HG03469 (cell line): Measurements from ENCODE around the gene NRP1.
"Not testable (repeated sequence)": the region's sequence is repeated elsewhere in the genome, so short reads cannot be mapped to it uniquely, and the experiment has no call there.

Source experiments
- ATAC-seq: cut with Tn5 transposase; IDR thresholded peaks from one replicate; pipeline ENCODE4 v1.9.1; 2021; ENCODE audit warnings: mild to moderate bottlenecking, moderate library complexity, moderate number of reproducible peaks; ENCODE audit not compliant: unreplicated experiment

Gene NRP1

GRCh38 chr10:33334153-33334804 is at the start of gene NRP1:
Gene NRP1, minus strand, starts transcription at chr10:33334667. Its CDS starts 285 bp downstream, at chr10:33334382.
- ATAC-seq: no peak

GRCh38 chr10:33384201-33384600 is 49.7 kb upstream of the NRP1 start:
- not testable (repeated sequence) for ATAC-seq

DNA sequence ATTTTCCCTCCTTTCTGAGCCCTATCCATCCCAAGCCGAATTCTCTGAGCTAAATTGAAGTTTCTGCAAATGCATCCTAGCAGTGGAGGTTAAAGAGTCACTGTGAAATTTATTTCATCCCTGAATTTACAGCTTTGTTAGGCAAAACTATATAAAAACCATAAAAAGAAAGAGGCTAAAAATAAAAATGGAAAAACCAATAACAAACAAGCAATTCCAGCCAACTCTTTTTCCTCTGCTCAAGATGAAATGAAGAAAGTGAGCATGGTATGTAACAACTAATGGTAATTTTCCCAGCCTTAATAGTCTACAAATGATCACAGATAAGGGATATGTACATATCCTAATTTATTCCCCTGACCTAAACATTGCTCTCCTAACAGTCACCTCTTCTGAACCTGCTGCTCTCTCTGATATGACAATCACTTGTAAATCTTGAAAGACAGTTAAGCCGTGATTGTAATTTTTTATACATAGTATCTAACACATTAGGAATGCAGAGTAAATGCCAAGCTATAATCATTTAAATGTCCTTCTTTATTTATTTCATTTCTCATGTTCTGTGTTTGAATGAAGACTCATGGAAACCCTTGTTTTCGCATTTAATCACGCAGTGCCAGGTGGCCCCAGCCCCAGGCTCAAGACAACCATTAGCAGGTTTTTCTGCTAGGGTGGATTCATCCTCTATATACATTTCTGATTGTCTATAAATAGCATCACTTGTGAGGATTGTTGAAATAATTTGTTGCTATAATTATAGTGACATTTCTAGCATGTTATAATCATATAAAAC is 48.6 kb upstream of the NRP1 start:
- no peak for ATAC-seq

DNA sequence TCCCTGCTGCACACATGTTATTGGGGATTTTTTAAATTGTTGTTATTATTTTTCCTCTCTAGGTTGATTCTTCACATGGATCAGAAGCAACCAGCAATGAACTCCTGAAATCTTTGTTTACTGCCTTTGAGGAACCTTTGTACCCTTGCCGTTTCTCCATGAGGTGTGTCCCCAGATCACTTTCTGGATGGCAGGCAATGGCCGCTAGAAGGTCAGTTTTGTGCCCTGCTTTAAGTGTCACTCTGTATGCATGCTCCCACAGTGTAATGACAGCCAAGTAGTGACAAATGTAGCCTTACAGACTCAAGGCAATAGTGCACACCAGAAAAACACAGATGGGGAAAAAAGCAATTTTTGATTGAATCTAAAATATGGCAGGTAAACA is 47.7 kb upstream of the NRP1 start:
- ATAC-seq: no peak

- no peak for ATAC-seq
Measured at GRCh38 chr10:33381451-33382215, 47.2 kb upstream of the NRP1 start.

GRCh38 chr10:33377658-33378025 is 43.2 kb upstream of the NRP1 start:
- ATAC-seq: no peak

GRCh38 chr10:33376976-33377657 is 42.6 kb upstream of the NRP1 start:
- no peak for ATAC-seq

DNA sequence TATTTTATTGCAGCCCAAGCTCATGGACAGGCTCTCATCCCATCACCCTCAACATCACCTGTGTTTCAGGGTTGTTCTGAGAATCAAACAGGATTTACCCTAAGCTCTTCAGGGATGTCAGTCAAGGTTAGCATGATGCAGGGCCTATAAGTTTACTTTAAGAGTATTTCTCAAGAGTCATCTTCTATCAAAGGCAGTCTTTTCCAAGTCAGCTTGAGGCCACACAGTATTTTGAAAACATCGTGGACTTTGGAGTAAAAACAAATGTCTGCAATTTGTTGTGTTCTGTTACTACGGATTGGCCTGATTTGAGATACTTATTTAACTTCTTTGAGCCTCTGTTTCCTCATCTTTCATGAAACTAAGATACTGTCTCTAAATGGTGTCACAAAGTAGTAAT is 42.0 kb upstream of the NRP1 start:
- ATAC-seq: no peak

GRCh38 chr10:33373263-33373662 is 38.8 kb upstream of the NRP1 start:
- ATAC-seq: no peak

- no peak for ATAC-seq
Measured at GRCh38 chr10:33371234-33371633, 36.8 kb upstream of the NRP1 start.

- no peak for ATAC-seq
Measured at GRCh38 chr10:33370434-33370930, 36.0 kb upstream of the NRP1 start.

GRCh38 chr10:33368086-33368485 is 33.6 kb upstream of the NRP1 start:
- no peak for ATAC-seq

- no peak for ATAC-seq
Measured at GRCh38 chr10:33365871-33366411, 31.5 kb upstream of the NRP1 start.

- ATAC-seq: no peak
Measured at GRCh38 chr10:33365301-33365700, 30.8 kb upstream of the NRP1 start.

- no peak for ATAC-seq
Measured at GRCh38 chr10:33363106-33363505, 28.6 kb upstream of the NRP1 start.

DNA sequence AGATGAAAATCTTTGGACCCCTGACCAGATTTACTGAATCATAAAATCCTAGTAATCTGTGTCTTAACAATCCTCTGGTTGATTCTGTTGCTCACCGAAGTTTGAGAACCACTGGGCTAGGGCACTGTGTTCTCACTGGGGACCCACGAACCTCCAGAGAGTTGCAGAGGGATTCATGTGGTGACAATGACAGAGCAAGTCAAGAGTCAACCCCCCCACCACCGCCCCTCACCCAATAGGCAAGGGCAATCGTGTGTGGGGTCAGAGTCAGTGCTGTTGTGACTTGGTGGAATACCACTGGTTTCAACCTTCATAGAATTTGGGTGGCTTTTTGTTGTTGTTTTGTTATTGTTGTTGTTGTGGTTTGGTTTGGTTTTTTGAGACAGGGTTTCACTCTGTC is 23.5 kb upstream of the NRP1 start:
- no peak for ATAC-seq

- no peak for ATAC-seq
Measured at GRCh38 chr10:33355274-33355673, 20.8 kb upstream of the NRP1 start.

DNA sequence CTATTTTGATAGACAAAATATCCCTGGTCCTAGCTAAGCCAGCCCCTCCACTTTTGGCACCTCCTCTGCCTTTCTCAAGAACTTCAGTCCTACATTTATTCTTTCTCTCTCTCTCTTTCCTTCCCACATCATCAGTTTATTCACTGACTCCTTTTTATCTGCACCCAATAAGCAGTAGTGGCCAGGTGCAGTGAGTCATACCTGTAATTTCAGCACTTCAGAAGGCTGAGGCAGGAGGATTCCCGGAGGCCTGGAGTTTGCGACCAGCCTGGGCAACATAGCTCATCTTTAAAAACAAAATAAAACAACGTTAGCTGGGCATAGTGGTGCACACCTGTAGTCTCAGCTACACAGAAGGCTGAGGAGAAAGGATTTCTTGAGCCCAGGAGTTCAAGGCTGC is 19.4 kb upstream of the NRP1 start:
- no peak for ATAC-seq

- ATAC-seq: no peak
Measured at GRCh38 chr10:33353334-33353733, 18.9 kb upstream of the NRP1 start.

DNA sequence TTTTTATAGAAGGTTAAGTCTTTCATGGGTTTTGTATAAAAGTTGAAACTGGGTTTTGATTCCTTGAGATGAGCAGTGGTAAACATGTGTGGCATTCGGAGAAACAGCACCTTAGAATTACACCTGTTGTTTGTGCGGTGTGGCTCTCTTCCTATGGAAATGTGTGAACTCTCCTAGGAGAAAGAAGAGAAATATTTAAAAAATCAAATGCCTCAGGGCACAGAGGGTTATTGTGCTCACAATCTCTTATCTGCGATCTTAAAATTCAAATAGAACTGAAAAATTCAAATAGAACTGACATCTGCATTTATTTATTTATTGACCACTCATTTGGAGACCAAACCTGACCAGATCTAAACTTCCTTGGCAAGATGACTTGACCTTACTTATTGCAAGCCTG is 18.1 kb upstream of the NRP1 start:
- ATAC-seq: no peak

DNA sequence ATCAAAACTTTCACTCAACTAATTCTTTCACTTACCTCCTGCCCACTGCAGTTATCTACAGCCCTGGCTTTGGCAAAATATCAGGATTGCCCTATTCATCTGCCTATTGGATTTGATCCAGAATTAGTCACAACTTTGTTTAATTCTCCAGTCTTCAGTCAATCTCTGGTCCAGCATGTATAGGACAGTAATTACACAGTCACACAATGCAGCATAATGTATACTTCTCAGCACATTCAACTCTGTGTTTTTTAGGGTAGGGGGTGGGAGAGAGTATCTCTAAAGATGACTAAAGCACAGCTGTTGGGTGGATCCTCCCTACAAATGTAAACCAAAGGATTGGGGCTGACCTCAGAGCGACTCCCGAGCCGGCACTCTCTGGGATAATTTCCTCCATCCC is 17.7 kb upstream of the NRP1 start:
- ATAC-seq: no peak
